GM12892 (cell line): ENCODE measurements around the gene METTL14.
"Not testable (repeated sequence)": the region's sequence is repeated elsewhere in the genome, so short reads cannot be mapped to it uniquely, and the experiment has no call there.

Source experiments
- POLR2A ChIP-seq: IDR thresholded peaks from 2 replicates; pipeline ENCODE4 v1.6.1; 2011; ENCODE audit warnings: low read depth, low read length, control low read depth
- TAF1 ChIP-seq: IDR thresholded peaks from 2 replicates; pipeline ENCODE4 v1.6.1; 2011; ENCODE audit warnings: low read depth, mild to moderate bottlenecking, control low read depth, low read length, borderline replicate concordance

GRCh38 chr4:118669220-118669619 is 16.0 kb upstream of the METTL14 start:
- TF ChIP-seq TAF1, POLR2A: not testable (repeated sequence)
